GM19023 (cell line): ENCODE measurements around the gene RBM17.
A peak's percentile ranks its signal among the peaks of the same experiment; 100 is the strongest.
"Not testable (repeated sequence)": the region's sequence is repeated elsewhere in the genome, so short reads cannot be mapped to it uniquely, and the experiment has no call there.

ENCODE experiments used
- ATAC-seq: cut with Tn5 transposase; IDR thresholded peaks from one replicate; pipeline ENCODE4 v1.9.1; 2021; ENCODE audit warnings: mild to moderate bottlenecking, moderate library complexity; ENCODE audit not compliant: unreplicated experiment

Gene RBM17

GRCh38 chr10:6077071-6077675 is 11.7 kb upstream of the RBM17 start:
- ATAC-seq, result no peak

DNA sequence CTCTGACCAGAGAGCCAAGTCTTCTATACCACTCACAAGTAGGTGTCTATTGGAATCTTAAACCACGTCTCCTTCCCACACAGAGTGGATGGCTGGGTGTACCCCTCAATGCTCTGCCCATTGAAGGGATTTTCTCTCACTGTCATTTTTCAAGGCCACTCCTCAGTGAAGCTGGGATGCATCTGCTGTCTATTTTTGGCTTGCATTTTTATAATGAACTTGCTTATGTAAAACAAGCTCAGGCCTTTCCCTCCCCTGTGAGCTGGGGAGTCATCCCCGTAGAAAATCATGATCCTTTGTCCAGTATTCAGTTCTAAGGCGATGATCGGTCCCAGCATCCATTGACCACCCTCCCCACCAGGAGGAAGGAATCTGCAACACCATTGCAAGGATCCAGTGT is 9.8 kb upstream of the RBM17 start:
- ATAC-seq, result no peak

DNA sequence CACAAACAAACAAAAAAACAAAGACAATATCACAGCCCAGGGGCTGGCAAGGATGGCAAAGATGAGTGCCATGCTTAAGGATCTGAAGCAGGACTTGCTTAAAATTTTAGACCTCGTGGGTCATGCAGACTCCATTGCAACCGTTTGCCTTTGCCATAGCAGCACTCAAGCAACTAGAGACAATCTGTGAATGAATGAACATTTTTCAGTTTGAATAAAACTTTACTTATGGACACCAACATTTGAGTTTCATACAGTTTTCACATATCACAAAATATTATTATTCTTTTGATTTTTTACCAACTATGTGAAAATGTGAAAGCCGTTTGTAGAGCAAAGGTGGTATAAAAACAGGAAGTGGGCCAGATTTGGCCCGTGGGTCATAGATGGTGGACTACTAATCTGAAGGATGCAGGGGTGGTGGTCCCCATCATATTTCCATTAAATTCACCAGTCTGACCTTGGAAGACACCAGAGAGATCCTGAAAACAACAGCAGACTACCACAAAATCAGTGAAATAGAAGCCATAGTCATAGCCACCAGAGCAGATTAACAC is 8.3 kb upstream of the RBM17 start:
- no peak for ATAC-seq

DNA sequence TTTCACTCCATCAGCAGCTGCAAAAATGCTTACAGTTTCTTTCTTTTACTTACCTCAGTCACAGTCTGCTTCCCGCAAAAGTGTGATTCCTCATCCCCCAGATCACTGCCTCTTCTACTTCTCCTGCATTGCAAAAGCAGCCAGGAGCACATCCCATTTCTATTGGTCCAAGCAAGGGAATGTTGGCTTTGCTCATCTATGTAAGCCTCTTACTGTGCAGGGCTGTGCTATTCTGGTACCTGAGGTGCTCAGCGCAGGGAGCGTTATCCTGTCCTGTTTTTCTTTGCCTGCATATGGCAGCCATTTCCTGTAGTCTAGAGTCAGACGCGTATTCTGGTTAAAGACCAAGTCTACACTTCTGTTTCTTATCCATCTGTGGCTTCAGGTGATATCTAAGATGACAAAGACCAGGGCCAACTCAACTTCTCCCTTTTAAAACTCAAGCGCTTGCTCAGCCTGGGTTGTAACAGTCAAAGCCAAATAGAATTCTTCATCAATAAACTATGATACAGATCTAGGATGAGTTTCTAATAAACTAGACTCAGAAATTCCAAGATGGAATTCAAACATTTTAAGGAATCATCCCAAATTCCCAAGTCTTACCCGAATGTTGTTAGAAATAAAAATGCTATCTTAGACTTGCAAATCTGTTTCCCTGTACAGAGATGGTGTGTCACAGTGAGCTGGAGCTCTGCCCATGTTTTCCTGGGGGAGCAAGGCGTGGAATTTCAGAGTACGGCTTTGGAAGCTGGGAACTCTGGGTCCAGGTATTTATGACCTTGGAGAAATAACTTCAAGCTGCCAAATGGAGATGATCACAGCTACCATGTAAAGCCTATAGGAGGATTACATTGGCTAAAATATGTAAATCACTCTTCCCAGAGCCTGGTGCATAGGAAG is 6.1 kb upstream of the RBM17 start:
- ATAC-seq, result no peak

DNA sequence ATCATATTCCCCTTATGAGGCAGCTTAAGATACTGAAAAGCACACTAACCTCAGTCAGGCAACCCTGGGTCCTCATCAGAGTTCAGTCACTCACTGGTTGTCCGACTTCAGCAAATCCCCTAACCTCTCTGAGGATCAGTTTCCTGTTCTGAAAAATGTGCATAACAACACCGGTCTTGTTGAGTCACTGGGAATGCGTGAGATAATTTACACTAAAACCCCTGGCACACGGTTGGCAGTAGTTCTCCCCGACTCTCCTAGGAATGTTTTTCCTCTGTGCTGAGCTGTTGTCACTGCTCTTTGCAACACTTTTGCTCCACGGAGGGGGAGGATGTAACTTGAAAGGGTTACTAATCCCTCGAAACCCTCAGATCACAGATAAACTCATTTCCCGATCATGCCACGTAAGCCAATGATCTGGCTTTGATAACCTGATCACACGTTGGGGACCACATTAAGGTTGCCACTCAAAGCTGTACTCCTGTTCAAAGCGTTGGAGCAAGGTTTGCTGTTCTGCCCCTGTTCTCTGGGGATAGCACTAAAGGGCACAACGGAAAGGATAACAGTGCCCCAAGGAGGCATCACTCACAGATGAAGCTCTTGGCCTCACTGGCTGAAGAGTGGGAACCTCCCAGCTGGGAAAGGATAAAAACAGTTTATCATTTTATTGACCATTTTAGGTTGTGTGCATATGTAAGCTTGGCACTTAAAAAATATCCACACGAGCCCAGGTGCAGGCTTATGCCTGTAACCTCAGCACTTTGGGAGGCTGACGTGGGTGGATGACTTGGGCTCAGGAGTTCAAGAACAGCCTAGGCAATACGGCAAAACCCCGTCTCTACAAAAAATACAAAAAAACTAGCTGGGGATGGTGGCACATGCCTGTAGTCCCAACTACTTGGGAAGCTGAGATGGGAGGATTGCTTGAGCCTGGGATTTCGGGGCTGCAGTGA is 5.0 kb upstream of the RBM17 start:
- no peak for ATAC-seq

DNA sequence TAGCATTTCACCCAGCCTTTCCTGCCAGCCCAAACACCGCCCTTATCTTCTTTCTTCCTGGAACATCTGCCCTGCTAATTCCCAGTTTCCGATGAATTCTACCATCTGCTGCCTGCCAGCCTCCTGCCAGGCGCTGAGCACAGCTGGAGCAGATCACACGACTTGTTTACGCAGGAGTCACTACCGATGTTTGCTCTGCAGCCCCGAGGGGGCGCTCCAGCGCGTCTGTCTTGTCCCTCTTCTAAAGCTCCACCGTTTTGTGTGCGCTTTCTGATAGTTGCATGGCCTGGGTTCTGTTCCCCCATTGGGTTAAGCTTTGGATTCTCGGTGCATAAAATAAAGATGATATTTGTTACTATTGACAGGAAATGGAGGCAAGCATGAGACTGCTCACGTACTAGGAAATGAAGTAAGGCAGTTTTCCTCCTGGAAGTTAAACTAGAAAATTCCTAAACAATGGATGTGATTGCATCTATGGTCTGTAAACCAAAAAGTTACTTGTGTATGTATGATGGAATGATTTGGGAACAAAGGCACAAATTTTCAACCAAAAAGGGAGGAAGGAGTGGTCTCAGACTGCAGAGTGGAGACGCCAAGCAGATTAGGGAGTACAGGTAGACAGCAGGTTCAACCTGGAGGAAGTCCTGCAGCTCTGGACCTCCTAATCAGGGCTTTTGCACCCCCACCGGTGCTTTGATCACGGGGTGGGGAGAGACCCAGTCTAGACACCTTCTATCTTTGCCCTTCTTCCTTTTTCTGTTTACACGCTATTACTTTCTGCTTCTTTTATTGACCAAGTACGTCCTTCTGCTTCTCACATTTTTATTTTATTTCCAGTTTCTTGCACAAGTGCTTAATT is 2.2 kb upstream of the RBM17 start:
- ATAC-seq, result peak; percentile 43

GRCh38 chr10:6089334-6090219 is 743 bp downstream of the RBM17 start:
- ATAC-seq, result peak; percentile 32

DNA sequence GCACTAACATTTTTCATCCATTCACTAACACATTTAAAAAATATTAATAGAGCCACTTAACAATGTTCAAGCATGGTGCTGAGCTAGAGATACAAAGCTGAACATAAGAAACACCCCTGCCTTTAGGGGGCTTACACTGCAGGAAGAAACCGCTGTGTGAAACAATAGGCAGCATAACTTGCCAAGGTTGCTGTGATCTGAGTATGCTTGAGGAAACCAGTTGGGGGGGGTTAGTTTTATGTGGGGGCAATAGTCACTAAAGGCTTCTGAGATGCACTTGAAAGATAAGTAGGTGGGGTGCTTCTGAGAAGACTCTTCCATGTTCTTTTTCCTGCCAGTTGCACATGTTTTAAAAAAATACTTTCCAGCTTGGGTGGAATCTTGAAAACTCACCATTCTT is 2.8 kb downstream of the RBM17 start:
- ATAC-seq, result no peak

DNA sequence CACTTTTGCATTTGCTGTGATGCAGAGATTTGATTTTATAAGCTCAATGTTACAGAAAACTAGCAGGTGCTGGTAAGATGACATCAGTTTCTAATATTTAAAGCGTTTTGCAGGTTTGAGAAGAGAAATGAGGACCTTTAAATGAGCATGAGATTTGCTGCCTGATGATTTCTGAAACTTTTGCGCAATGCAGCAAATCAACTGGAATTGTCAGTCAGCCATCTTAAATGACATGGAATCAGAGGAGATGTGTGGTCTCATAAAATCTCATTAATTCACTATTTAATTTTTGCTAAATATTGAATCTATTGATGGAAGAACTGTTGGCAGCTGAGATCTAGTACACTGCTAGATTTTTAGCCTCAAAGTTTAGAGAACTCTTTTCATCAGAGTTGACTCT is 3.9 kb downstream of the RBM17 start:
- ATAC-seq, result no peak

DNA sequence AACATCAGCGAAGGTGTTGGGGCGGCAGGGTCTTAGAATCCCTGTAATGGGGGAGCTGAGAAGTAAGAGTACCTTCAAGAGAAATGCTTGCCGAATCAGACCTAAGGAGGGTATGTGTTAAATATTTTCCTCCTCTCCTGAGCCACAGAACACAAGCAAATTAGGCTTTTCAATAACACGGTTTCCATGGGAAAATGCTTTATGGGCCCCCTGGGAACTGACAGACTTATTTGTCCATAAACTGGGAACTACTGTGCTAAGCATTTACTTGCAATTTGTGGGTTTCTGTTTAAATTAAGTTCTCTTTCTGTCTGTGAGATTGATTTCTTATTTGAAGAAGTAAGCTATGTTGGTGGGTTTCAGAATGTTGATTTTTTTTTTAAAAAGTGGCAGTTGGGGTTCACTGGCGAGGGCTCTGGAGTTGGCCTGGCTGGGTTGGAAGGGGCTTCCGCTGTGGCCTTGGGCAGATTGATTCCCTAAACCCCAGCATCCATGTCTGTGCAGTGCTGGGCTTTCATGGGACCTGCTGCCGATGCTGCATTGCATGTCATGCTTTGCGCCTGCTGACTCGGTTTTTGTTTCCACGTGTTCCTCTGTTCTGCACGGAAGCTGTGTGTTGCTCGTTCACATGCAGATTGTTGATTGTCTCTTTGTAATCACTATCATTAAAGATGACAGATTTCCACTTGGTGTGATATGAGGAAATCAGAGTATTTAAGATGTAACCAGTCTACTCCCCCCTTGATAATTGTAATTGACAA is 7.2 kb downstream of the RBM17 start:
- no peak for ATAC-seq

DNA sequence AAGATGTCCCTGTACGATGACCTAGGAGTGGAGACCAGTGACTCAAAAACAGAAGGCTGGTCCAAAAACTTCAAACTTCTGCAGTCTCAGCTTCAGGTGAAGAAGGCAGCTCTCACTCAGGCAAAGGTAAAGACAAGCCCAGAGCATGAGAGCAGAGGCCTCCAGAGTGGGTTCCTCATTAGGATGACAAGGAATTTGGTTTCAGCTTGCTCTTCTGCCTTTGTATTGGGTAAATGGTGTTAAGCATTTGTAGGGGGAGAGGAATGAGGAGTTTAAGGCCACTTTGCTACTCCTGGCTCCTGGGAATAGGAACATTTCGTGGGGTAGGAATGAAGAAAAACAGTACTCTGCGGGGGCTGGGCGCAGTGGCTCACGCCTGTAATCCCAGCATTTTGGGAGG is 8.2 kb downstream of the RBM17 start:
- no peak for ATAC-seq

- no peak for ATAC-seq
Observed at GRCh38 chr10:6098156-6098555, 9.3 kb downstream of the RBM17 start.

- no peak for ATAC-seq
Observed at GRCh38 chr10:6100370-6100769, 11.5 kb downstream of the RBM17 start.

GRCh38 chr10:6101181-6101580 is 12.3 kb downstream of the RBM17 start:
- ATAC-seq, result peak; percentile 85

DNA sequence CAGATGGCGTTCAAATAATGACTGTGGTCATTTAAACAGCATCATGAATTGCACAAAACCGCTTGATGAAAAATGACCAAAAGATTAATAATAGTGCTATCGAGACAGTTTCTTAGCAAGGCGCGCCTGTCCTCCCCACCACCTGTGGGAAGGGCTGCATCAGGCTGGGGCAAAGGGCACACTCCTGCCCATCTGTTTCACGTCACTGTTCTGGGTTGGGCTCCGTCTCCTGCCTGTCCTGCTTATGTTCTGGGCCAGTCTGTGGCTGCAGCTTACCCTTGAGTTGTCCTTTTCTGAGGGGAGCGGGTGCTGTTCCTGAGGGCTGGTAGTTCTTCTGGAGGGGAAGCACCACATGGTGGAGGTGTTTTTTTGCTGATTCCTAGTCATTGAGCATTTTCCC is 13.3 kb downstream of the RBM17 start:
- no peak for ATAC-seq

DNA sequence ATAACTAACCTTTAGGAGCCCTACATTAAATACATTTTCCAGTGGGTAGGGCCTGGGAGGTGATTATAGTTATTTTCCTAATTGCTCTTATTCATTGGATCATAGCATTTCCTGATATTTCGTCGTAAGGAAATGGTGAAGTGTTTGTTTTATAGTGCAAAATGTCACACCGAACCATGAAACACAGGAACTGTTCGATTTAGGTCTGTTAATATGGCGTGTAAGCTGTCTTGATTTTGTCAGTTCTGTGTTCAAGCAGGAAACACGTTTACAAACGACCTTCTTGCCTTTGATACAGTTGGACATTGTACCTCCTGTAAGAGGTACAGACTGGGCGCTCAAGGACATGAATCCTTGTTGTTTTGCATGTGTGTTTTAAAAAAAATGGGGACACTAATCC is 14.8 kb downstream of the RBM17 start:
- no peak for ATAC-seq

DNA sequence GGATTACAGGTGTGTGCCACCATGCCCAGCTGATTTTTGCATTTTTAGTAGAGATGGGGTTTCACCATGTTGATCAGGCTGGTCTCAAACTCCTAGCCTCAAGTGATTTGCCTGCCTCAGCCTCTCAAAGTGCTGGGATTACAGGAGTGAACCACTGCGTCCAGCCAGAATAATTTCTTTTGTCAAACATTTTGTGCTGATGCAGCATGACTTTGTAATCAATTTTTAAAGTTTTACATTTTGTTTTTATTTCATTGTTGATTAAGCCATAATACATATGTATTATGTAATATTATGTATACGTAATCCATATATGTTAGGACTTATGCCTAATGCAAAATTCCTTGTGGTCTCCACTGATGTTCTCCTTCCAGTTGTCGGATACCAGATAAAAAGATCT is 18.8 kb downstream of the RBM17 start:
- not testable (repeated sequence) for ATAC-seq

DNA sequence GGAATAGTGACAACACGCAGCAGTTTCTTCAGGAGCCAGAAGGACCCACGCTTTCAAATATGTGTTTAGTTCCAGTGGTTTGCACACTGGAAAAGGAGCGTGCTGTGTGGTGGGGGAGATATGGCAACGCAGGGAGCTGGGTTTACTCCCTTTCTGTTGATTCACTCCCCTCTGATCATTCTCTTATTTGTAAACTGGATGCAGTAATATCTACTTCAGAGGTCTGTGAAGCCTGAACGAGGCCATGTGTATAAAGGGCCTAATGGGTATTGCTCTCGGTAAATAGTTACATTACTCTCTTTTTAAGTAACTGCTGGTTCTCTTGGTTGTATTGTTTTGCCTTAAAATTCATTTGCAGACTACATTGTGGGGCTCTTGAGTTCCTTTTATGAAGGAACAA is 19.2 kb downstream of the RBM17 start:
- no peak for ATAC-seq
